Measurements from ENCODE around the gene NDST1.

NDST1 gene

DNA sequence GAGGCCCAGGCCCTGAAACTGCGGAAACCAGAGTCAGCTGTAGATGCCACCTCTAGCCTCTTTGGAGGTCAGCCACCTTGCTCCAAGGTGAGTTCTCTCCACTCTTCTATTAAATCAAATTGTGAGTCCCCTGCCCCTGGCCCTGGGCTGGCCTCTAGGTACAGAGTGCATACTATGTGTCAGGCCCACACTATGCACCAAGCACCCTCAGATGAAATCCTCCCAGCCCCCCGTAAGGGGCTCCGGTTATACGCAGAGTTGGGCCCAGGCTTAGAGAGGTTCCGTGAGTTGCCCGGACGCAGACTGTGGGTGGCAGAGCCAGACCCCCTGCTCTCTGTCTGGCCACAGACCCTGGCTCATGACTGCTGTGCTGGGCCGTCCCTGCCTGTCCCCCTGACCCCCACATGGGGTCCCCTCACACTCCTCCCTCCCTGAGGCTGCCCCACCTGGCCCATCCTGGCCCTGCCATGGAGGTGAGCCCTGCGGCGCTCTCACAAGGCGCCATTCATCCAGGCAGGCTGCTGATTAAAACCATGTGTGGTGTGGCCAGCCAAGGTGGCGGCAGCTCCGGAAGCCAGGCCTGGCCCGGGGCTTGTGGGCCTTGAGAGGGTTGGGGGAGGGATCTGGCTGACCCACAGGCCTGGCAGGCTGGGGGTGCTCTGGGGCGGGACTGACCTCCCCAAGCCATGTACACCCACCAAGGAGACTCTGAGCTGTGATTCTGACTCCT lies 67.1 kb downstream of the NDST1 start:
- DNase-seq: no peak

DNA sequence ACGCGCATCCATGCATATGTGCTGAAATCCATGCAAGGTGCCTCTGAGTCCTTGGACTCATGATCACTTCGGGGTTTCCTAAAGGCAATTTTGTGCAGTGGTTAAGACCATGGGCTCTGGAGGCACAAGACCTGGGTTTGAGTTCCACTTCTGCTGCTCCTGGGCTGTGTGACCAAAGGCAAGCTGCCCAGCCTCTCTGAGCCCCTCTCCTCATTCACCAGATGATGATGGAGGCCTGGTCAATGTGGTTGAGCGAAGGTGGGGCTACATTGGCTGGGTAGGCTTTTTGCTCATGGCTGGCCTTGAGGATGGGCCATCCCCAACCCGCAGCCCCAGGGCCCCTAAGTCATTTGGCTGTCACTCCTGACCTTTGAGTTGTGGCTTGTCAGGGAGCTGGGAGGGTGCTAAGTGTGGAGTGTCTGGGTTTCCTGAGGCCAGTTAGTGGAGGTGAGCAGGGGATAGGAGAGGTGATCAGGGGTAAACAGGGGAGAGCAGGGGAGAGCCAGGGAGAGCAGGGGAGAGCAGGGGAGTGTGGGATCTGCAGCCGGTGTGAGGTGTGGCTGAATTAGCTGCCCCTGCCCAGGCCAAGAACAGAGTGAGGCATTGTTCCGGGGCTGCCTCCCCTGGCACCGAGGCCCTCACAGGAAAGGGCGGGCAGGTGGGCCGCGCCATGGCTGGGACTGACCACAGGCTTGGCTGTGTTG lies 68.0 kb downstream of the NDST1 start:
- DNase-seq: no peak

DNA sequence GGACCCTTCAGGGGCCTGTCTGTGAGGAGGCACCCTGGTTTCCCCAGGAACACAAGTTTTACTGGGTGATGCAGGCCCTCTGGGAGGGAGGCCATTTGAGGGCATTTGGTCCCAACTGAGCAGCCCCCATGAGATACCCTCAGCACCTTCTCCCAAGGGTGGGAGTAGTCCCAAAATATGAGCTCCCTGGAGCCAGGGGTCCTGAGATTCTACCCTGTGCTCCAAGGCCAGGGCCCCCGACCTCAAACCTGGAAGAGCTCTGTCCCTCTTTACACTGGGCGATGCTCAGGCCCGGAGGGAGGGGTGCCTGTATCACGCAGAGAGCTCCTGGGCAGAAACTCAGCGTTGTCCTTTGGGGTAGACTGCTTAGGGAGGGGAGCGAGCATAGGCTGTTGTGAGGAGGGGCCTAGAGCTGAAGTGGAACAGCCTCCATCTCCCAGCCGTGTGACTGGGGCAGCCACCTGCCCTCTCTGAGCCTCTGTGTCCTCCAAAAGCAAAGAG lies 68.6 kb downstream of the NDST1 start:
- DNase-seq: no peak

DNA sequence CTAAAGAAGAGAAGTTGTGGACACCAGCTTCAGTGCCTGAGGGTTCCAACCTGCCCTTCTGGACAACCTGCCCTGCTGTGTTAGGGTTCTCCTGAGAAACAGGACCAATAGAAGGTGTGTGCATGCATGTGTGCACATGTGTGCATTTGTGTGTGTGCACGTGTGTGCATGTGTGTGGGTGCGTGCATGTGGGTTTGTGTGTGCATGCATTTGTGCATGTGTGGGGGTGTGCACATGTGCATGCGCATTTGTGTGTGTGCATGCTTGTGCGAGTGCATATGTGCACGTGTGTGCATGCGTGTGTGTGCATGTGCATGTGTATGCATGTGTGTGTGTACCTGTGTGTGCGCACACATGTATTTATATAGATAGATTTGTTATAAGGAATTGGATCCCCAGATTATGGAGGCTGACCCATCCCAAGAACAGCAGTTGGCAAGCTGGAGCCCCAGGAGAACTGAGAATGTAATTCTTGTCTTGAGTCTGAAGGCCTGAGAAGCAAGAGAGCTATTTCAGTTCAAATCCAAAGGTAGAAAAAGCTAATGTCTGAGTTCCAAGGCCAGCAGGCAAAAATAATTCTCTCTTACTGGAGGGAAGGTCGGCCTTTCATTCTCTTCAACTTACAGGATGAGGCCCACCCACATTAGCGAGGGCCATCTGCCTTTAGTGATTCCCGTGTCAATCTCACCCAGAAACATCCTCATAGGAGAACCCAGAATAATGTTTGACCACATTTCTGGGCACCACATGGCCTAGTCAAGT lies 69.6 kb downstream of the NDST1 start:
- DNase-seq: no peak

DNA sequence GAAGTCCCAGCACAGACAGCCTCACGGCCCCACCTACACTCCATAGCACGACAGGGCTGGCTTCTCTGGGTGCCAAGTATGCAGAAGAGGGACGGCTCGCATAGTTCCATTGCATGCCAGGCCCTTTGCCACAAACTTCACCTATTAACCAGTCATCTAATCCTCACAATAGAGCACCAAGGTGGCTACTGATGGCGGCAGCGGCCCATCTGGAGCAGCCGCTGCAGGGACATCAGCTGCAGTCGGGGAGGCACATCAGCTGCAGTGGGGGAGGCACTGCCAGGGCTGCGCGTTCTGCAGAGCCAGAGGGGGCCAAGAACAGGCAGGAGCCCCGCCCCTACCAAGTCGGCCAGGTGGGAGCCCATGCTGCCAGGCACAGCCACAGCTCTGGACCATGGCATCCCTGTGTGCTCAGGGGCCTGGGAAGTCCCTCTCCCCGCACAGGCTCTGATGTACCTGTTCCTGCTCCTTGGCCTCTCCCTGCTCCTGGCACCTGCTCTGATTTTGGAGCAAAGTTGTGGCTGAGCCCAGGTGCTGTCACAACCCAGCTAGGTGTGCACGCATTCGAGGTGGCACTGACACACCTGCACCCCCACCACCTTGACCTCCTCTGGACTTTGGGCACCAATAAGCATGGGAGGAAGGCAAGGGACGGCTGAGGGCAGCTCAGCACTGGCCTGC lies 71.0 kb downstream of the NDST1 start:
- no peak for DNase-seq

DNA sequence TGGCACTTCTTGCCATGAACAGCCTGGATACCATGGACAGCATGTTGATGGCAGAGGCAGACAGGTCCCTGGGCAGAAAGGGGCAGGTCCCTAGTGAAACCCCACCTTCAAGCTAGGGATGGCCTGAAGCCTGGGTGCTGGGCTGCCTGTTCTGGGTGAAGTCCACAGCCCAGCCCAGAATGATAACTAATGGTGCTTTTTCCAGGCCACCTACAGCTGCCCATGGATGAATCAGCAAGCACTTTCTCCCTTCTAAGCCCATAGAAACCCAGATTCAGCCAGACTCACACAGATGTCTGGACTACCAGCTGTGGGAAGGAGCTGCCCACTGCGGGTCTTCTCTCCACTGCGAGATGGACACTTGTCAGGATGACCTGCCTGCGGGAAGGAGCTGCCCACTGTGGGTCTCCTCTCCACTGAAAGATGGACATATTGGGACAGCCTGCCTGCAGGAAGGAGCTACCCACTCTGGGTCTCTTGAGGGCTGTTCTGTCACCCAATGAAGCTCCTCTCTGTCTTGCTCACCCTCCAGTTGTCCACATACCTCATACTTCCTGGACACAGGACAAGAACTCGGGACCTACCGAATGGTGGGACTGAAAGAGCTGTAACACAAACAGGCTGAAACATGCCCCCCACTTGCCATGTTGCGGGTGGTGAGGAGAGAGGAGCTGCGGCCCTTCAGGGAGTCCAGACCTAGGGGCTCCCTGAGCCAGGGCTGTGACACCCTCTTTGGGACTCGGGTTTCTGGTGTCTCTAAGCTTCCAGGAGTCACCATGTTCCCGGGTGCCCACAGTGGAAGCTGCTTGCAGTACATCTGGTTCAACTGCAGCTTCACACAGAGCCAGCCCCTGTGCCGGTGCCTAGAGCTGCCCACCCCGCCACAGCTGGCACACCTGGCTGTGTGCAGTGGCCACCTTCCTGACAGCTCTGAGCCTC lies 71.8 kb downstream of the NDST1 start:
- no peak for DNase-seq

DNA sequence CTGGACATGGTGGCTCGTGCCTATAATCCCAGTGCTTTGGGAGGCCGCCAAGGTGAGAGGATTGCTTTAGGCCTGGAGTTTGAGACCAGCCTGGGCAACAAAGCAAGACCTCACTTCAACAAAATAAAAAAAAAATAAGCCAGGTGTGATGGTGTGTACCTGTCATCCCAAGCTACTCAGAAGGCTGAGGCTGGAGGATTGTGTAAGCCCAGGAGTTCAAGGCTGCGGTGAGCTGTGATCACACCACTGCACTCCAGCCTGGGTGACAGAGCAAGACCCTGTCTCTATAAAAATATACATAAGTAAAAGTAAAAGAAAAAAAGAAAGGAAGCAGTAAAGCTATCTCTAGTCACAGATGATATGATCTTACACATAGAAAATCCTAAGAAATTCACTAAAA lies 73.0 kb downstream of the NDST1 start:
- DNase-seq: no peak

DNA sequence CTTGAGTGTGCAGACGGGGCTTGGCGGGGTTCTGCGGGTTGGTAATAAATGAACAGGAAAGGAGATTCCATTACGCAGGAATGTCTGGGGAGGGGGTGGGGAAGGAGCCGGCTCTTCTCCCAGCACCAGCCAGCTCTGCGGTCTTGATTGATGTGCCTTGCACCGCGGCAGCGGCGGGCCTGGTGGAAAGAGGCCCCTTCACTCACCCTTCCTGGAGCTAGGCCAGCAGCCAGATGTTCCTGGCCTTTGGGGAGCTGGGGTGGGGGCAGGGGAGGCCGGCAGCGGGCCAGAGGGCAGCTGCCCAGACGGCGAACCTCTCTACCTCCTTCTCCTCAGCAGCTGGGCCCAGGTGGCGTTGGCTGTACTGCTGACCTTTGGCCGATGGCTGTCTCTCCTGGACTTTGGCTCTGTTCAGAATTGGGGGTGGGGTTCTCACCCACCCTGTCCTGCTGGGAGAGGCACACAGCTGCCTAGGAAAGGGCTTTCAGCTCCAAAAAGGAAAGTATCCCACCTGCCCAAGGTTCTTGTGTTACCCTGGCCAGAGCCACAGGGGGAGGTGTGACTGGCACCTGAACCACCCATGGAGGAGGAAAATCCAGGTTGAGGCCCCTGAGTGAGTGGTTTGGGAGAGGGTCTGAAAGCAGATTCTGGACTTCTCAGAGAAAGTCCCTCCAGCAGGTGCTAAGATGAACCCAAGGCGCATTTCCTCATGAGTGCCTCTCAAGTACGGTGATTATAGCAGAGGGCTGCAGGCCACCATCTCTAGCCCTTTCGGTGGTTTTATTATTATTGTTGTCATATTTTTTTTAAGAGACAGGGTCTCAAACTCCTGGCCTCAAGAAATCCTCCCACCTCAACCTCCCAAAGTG lies 74.5 kb downstream of the NDST1 start:
- DNase-seq: no peak

DNA sequence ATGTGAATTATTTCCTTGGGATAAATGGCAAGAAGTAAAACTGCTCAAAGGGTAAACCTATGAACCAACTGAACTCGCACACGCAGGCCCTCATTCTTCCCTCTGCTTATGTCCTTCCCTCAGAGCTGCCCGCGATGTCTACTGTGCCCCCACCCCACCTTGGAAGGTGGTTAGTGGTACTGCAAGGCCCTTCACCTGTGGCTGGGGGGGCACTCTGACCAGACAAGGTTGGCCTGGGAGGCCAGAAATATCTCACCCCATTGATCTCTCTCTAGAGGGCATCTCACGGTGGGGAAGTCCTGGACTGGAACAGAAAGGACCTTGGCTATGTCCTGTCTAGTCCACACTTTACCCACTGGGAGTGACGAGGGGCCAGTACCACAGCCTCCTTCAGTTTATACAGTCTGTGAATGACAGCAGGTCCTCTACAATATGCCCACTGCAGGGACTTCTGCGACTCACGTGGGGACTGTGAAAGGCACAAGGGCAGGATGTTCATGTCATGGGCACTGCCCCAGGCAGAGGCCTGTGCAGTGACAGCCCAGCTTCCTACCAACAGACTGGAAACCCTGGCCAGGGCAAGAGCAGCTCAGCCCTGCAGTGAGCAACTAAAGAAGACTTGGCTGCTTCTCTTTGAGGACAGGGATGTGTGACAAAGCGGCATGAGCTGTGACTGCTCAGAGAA lies 75.8 kb downstream of the NDST1 start:
- DNase-seq: no peak

DNA sequence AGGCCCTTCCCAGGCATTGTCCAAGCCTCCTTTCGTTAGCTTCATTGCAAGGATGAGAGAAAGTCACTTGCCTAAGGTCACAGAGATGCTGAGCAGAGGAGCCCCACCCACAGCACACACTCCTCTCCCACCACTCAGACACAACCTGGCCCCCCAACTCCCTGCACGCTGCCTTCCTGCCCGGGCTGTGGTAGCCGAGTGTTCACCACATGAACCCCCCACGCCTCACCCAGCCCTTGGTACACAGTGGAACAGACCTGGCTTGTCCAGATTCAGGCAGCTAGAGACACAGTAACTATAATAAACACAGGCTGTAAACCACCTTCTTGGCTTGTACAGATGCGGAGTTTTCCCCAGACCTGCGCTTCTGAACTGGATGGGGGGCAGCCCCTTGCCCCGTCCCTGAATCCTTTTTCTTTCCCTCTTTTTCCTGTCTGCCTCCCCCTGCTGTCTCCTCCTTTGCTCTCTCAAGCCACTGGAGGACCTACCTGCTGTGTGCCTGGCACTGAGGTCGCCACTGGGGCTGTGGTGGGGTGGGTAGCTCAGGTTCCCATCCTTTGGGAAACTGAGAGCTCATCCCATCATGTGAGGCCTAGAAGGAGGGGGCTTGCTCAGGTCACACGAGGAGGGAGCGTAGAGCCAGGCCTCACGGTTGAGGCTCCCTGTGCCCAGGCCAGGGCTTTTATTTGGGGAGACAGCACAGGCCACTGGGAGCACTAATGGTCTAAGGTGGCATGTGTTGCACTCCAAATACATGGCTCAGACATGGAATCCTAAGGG lies 76.8 kb downstream of the NDST1 start:
- DNase-seq: no peak

DNA sequence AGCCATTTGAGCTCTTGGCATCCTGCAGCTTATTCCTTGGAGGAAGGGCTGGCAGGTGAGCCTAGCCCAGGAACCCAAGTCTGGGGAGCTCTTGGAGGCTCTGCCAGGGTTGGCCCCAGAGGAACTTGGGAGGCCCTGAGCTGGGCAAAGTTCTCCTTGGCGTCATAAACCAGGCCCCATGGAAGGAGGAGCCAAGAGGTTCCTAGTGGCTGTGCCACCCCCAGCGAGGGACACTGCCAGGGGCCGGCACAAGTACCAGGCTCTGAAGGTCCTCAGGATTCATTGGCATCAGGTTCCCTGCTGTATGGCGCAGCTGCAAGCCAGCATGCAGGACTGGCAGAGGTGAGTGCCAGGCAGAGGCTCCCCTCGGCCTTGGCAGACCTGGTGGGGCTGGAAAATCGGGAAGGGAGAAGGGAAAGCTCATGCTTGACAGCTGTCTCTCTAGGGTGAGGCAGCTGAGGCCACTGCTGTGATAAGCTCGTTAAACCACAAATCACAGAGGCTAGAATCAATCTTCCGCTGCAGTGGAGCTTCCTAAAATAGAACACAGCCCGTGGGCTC lies 77.9 kb downstream of the NDST1 start:
- no peak for DNase-seq

DNA sequence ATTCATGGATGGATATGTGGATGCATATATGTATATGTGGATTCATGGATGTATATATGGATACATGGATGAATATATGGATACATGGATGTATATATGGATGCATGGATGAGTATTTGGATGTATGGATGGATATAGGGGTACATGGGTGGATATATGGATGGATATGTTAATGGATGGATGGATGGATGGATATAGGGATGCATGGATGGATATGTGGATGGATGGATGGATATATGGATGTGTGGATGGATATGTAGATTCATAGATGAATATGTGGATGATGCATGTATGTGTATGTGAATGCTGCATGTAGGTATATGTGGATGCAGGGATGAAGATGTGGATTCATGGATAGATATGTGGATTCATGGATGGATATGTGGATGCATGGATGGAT lies 79.1 kb downstream of the NDST1 start:
- no peak for DNase-seq

DNA sequence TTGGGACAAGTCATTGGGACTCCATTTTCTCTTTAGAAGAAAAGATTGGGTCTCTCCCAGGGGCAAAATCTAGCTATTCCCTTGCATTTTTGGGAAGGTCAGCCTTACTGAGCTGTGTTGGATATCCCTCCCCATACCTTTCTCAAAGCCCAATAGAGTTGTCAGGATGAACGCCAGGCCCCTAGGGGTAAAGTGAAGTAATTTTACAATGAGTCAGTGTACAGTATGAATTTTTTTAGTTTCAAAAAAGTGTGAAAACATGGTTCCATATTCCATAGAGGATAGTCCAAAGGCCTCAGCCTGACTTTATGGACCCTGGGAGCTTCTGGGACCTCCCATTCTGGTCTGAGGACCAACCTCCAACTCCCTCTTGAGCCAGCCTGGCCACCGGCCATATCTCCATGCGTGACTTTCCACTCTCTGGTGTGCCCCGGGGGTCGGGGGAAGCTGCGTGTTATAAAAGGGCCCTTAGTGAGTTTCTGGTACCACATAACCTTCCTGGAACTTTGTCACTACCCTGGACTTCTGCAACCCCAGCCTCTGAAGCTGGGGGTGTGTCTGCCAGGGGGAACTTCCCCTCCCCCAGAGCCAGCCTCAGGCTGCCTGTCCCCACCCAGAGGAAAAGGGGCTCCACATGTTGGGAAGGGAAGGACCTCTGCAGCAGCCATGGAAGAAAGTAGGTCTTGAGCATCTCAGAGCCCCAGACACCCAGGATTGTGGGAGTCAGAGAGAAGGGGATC lies 80.1 kb downstream of the NDST1 start:
- DNase-seq: no peak

DNA sequence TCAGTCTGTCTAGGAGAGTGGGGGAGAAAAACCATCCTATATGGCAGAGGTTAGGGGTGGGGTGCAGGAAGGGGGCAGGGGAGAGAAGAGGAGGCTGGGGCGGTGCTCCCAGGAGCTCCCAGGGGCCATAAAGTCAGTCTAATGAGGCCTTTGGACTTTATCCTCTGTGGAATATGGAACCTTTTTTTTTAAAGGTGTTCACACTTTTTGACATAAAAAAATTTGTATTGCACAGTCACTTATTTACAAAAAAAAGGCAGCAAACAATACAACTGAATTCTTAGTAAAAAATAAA lies 80.6 kb downstream of the NDST1 start:
- no peak for DNase-seq

DNA sequence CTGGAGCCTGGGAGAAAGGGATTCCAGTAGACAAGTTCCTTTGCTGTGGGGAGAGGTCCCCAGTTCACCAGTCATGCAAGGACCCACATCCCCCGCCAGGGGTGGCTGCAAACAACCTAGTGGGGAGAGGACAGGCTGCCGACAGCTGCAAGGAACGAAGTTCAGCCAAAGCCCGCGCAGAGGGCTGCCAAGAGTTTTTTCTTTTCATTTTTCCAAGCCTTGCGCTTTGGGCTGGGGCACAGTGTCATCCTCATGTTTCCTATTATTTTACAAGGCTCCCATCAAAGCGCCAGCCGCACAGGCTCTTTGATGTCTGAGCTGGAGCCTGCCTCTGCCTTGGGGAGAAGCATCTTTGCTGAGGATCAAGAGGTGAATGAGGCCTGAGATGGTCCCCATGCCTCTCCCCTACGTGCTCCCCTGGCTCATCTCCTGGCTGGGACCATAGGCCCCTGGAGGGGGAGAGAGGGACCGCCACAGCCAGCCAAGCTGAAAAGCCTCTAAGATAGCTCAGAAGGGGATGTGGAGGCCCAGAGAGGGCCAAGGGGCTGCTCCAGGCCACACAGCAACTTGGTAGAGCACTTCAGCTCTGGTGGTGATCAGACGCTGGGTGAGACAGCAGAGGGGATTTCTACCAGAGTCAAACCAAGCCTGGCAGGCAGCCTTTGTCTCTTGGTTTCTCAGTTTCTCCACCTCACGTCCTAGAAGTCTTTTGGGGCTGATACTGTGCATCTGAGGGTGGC lies 82.1 kb downstream of the NDST1 start:
- no peak for DNase-seq

DNA sequence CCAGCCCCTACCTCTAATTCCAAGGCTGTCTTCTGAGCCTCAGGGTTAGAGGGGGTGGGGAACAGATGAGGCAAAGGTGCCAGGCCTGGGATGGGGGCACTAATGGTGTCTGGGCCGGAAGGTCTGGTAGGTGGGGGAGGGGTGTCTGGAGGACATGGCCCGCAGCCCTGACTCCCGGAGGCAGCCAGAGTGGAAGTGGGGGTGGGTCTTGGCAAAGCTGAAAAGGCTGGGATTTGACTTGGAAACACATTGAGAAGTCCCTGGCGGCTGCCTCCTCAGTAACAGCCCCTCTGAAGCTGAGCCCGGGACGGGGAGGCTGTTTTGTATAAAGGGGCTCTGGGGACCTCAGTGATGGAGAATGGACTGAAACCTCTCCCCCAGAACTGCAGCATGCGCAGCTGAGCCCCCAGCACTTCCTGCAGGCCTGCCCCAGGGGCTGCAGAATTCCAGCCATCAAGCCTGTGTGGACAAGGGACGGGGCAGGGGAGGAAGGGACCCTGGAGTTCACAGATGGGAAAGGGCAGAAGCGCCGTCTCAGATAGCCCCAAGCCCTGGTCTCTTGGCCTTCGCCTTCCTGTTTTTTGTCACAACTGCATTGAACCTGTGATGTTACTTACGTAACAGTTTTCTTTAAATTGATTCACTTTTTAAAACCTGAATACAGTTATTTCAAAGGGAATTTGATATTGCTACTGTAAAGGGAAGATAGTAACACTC lies 83.2 kb downstream of the NDST1 start:
- no peak for DNase-seq

DNA sequence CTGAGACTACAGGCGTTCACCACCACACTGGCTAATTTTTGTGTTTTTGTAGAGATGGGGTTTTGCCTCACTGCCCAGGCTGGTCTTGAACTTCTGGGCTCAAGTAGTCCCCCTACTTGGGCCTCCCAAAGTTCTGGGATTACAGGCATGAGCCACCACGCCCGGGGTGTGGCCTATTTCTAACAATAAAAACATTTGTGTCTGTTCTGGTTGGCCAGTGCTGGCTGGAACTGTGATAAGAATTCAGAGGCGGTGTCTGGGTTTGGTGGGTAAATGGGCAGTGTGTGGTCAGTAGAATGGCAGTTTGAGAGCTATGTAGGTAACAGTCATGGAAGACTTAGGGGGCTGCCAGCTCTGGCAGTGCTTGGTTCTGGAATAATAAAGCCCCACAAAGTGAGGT lies 85.7 kb downstream of the NDST1 start:
- no peak for DNase-seq
